Activated CD8-positive, alpha-beta memory T cell treated with anti-CD3 and anti-CD28 coated beads for 4 hours (primary cell): ENCODE results near the gene UEVLD.

Source experiments
- DNase-seq, 2 donors: peaks; one replicate each; pipeline ENCODE4 v3.0.0-alpha.2; 2020; ENCODE audit warnings: low read depth in 2 of 2

The UEVLD gene

DNA sequence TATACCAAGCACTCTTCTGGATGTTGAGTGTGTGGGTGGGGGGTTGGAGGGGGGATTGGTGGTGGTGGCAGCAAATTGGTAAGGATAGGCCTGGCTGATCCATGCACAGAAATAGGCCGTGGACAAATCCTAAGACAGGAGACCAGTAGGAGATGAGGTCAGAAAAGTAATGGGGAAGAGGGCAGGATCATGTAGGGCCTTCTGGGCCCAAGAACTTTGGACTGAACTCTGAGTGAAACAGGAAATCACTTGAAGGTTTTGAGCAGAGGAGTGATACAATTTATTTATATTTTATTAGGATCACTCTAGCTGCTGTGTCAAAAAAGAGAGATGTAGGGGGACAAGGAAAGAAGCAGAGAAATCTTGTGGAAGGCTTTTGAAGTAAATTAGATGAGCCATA, 90.5 kb downstream of the UEVLD start:
- no peak for DNase-seq

DNA sequence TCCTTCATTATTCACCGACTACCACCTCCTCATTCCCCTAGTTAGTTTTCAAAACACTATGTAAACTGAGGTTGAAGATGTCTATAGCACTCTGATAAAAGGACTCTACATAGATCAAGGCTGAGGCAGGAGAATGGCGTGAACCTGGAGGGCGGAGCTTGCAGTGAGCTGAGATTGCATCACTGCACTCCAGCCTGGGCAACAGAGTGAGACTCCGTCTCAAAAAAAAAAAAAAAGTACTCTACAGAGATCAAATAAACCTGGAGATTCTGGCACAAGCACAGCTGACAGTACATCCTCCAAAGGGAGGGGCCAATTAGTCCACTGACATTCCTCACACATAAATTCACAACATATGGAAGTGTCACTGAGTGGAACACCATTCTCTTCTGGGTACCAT, 92.8 kb downstream of the UEVLD start:
- DNase-seq = no peak

DNA sequence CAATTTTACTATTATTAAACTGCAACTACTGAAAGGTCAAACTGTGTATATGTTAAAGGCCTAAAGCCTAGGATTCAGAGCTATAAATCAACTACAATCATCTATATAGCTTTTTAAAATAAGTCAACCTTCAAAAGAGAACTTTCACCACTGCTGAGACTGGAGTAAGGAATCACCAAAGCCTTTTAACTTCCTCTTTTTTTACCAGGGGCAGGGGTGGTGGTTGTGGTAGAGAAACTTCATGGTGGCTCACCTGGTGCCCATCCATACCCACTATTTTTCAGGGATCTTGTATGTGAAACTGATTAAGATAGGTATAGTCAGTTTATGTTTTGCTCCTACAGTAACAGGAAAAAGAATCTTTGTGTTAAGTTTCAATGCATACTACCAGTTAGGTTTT, 93.3 kb downstream of the UEVLD start:
- no peak for DNase-seq

DNA sequence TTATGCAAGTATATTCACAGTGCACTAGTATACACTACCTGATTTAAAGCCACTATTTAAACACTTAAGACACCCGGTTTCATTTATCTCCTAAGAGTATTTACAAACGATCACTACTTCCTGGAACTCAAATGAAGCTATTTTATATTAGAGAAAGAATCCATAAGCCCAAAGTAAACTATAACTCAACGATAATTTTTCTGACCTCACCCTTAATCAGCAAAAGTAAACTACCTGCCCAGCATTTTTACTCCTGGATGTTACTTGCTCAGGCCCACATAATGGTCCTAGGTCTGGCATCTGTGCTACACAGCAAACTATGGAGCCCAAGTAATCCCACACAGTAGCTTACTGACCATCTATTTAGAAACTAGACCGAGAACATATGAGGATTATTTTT, 95.2 kb downstream of the UEVLD start:
- no peak for DNase-seq

DNA sequence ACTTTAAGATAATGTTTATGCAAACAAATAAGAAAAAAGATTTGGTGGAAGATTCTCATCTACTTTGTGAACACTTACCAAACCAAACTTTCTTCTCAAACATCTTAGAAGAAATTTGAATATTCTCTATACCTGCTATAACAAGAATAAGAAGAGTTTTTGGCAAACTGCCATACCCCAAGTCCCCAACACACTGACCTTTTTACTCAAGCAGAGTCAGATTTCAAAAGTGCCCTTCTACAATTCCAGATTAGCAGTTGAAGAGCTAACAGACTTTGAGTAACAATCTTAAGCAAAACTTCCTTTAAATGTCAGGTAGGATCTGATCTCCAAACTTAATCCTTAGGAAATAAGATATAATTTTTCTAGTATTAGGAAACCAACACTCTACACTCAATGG, 95.6 kb downstream of the UEVLD start:
- DNase-seq = no peak

DNA sequence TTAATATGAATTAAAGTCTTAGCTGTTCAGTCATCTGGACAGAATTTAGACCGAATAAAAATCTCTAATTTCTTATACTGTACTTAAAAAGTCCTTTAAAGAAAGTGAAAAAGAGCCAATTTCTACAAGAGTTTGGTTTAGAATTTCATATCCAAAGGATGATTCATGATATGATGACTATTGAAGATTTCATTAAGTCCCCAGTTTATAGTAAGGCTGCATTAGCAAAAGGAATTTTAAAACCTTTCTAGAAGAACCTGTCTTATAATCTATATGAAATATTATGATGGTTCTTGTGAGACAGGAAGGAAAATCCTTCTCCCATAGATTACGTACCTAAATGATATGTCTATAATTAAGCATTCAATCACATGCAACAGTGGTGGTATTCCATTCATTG, 96.6 kb downstream of the UEVLD start:
- DNase-seq = no peak

DNA sequence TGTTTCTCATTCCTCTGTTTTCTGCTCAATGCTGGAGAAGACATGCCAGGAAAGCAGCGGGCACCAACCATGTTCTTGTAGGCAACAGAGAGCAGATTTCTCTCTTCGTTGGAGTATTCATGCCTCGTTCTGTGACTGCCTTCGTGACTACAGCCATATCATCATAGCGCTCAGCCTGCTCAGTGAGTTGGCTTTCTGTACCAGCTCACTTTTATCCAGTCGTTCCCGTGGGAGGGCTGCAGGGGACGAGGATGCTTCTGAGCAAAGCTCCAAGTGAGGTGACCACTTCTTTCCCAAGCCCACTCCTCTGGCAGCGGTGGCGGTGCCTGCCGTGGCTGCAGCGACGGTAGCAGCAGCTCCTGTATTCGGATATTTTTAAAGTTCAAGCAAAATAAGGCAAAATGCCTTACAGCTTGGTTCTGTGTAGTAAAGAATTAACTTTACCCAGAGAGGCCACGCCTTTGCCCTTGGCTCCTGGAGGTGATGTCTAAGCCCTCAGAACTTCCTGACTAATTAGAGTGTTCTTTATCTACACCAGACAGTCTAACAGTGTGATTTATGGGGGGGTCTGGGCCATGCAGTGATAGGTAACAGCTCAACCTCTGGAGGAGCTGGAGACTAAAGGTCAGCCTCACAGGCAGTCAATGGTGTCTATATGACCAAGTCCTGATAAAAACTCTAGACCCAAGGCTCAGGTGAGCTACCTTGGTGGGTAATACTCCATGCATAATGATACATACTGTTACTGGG, 97.6 kb downstream of the UEVLD start:
- no peak for DNase-seq

DNA sequence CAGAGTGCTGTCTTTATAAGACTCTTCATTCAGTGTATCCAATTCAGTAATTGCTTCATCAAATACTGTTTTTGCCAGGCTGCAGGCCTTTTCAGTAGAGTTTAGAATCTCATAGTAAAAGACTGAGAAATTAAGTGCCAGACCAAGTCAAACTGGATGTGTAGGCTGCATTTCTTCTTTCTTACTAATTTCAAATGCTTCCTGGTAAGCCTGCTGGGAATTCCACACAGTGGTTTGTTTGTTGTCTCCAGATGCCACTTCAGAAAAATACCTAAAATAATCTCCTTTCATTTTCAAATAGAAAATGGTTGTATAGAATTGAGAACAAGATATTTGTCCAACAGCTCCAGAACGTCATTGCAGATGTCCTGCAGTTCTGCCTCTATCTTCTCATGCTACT, 98.2 kb downstream of the UEVLD start:
- DNase-seq = no peak

DNA sequence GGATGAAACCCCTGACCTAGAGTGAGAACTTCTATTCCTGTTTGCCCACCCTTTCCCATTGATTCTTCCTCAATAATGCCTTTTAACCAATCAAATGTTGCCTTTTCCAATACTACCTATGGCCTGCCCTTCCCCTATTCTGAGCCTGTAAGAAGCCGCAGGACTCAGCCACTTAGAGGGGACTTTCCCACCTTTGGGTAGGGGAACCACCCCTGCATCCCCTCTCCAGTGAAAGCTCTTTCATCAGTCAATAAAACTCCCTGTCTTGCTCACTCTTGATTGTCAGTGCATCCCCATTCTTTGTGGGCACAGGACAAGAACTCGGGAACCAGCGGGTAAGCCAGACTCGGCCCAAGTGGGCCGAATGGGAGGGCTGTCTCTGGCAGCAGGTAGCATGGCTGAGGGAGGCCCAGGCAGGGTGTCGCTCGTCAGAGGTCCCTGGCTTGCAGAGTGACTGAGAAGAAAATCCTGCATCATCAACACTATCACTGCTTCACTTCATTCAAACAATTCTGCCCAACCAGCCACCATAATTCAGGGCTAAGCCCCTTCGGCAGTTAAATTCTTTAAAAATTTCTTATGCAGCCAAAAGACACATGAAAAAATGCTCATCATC, 102.5 kb downstream of the UEVLD start:
- no peak for DNase-seq
